K562 (cell line): Measurements from ENCODE around the gene ZBTB43. TPM values are rescaled to one million over a fixed set of nuclear protein-coding genes. Genes with fewer than 3 reads are reported as not detected.

Source experiments
- ATAC-seq: fragments of 200-7000 bp; cut with Tn5 transposase; 3 replicates; pipeline ENCODE4 v1.9.1; 2020; ENCODE audit warnings: moderate library complexity
- BruUV-seq: library from RNA; stranded (reverse); fragments of 400-500 nt; replicated peaks from 2 replicates; lab custom pipeline; 2021; lab: Mats Ljungman, UMichigan
- CTCF ChIA-PET: fragments of 300-600 bp; formaldehyde crosslinking; extraction: SDS; loops from one replicate; lab custom pipeline; 2021; ENCODE audit warnings: low intra/inter-chr PET ratio; lab: Yijun Ruan, JAX
- POLR2A ChIA-PET: fragments of 300-600, 350-650 bp; sonication (Branson Sonifier 250); formaldehyde crosslinking; extraction: SDS; loops from one replicate; lab custom pipeline; 2021; ENCODE audit warnings: antibody characterized with exemption, inconsistent platforms; lab: Yijun Ruan, JAX
- DNase-seq, 4 experiments: peaks; one replicate each; pipeline versions ENCODE4 v3.0.0 to v3.0.0-alpha.2; 2011 to 2018; ENCODE audit warnings: low spot score in 3 of 4, mixed read lengths in 3 of 4; ENCODE audit errors: extremely low read depth in 1 of 4
- FAIRE-seq: peaks from 2 replicates; lab custom pipeline; 2011; peaks lifted over from hg19 to GRCh38; lab: Jason Lieb, UNC
- H2AFZ ChIP-seq: 2 replicates; pipeline ENCODE4 v1.6.0; 2011; ENCODE audit warnings: low read depth, low read length, control low read depth, inconsistent platforms
- H3K27ac ChIP-seq: fragments of 200-600 bp; 3 replicates; pipeline ENCODE4 v1.8.0; 2011; ENCODE audit warnings: low read depth, mild to moderate bottlenecking, control low read depth, inconsistent platforms, low read length, moderate library complexity, mixed read lengths; ENCODE audit errors: extremely low read depth
- H3K27me3 ChIP-seq, 2 experiments: fragments of 300-600 bp in 1 of 2; 2 replicates in 1 of 2; 3 replicates in 1 of 2; pipeline versions ENCODE4 v1.6.0 to v1.8.0; 2011; ENCODE audit warnings: inconsistent platforms in 2 of 2, low read length in 2 of 2, mild to moderate bottlenecking in 1 of 2, mixed read lengths in 1 of 2, moderate library complexity in 1 of 2; ENCODE audit not compliant: control insufficient read depth in 2 of 2, insufficient read depth in 2 of 2
- H3K36me3 ChIP-seq: fragments of 300-600 bp; 3 replicates; pipeline ENCODE4 v1.8.0; 2011; ENCODE audit warnings: mild to moderate bottlenecking, low read length, inconsistent platforms; ENCODE audit not compliant: control insufficient read depth, insufficient read depth
- H3K4me1 ChIP-seq, 2 experiments: fragments of 200-600 bp in 1 of 2; replicated peaks in 1 of 2; 2 replicates in 1 of 2; 3 replicates in 1 of 2; pipeline versions ENCODE4 v1.5.1 to v1.8.0; 2011; ENCODE audit warnings: inconsistent platforms in 2 of 2, low read length in 2 of 2, mild to moderate bottlenecking in 1 of 2, mixed read lengths in 1 of 2, moderate library complexity in 1 of 2; ENCODE audit not compliant: control insufficient read depth in 2 of 2, insufficient read depth in 2 of 2
- H3K4me2 ChIP-seq: 2 replicates; pipeline ENCODE4 v1.6.1; 2011; ENCODE audit warnings: low read length, control low read depth, inconsistent platforms, mixed read lengths; ENCODE audit not compliant: insufficient read depth
- H3K4me3 ChIP-seq: fragments of 200-600 bp; sonication (generic), shearing (Covaris generic); 2 replicates; pipeline ENCODE4 v1.5.1; 2016; ENCODE audit warnings: control low read depth, inconsistent platforms
- H3K79me2 ChIP-seq: fragments of 200-600 bp; 3 replicates; pipeline ENCODE4 v1.8.0; 2011; ENCODE audit warnings: low read length, inconsistent platforms; ENCODE audit not compliant: control insufficient read depth, insufficient read depth
- H3K9ac ChIP-seq, 2 experiments: 2 replicates each; pipeline versions ENCODE4 v1.6.0 to v1.6.1; 2011; ENCODE audit warnings: low read depth in 2 of 2, low read length in 2 of 2, control low read depth in 1 of 2, inconsistent platforms in 1 of 2, mild to moderate bottlenecking in 1 of 2, mixed read lengths in 1 of 2; ENCODE audit not compliant: insufficient read depth in 1 of 2
- H3K9me1 ChIP-seq: one replicate; pipeline ENCODE4 v1.6.0; 2011; ENCODE audit warnings: inconsistent platforms, mild to moderate bottlenecking, low read length, moderate library complexity; ENCODE audit not compliant: control insufficient read depth, insufficient read depth
- H3K9me3 ChIP-seq: replicated peaks from 2 replicates; pipeline ENCODE4 v1.5.1; 2011; ENCODE audit warnings: low read depth, low read length, inconsistent platforms; ENCODE audit not compliant: control insufficient read depth, insufficient read depth
- H4K20me1 ChIP-seq: replicated peaks from 2 replicates; pipeline ENCODE4 v1.6.1; 2011; ENCODE audit warnings: low read length, inconsistent platforms, mixed read lengths; ENCODE audit not compliant: control insufficient read depth, insufficient read depth
- BCLAF1 ChIP-seq, 2 experiments: fragments of 450-650 bp in 1 of 2; IDR thresholded peaks; 2 replicates each; pipeline ENCODE4 v1.6.1; 2011 to 2017; ENCODE audit warnings: low read depth in 2 of 2, antibody characterized with exemption in 1 of 2, borderline replicate concordance in 1 of 2, low read length in 1 of 2, mild to moderate bottlenecking in 1 of 2, mixed read lengths in 1 of 2; ENCODE audit not compliant: control insufficient read depth in 1 of 2
- CCNT2 ChIP-seq: IDR thresholded peaks from 2 replicates; pipeline ENCODE4 v1.6.1; 2011; ENCODE audit warnings: borderline replicate concordance, low read depth, mild to moderate bottlenecking, moderate library complexity, mixed read lengths, low read length; ENCODE audit not compliant: insufficient read length; ENCODE audit errors: extremely low read depth
- DNMT1 ChIP-seq: fragments of 450-650 bp; IDR thresholded peaks from 2 replicates; pipeline ENCODE4 v1.6.1; 2016; ENCODE audit warnings: antibody characterized with exemption, mild to moderate bottlenecking
- MYC ChIP-seq, 2 experiments: fragments of 250-450 bp in 1 of 2; sonication (Bioruptor Pico) in 1 of 2; IDR thresholded peaks; 2 replicates each; pipeline versions ENCODE4 v1.5.1 to v1.6.1; 2012 to 2021; ENCODE audit warnings: low read depth in 2 of 2, borderline replicate concordance in 1 of 2, improper control_type of control experiment in 1 of 2, low read length in 1 of 2, mild to moderate bottlenecking in 1 of 2, moderate library complexity in 1 of 2
- NR1H2 ChIP-seq: sonication (generic); formaldehyde crosslinking; IDR thresholded peaks from 2 replicates; pipeline ENCODE4 v1.4.0; 2020; ENCODE audit warnings: mild to moderate bottlenecking, missing genetic modification reagents
- PRPF4 ChIP-seq: fragments of 200-400 bp; formaldehyde crosslinking; IDR thresholded peaks from one replicate; pipeline ENCODE4 v1.6.1; 2017; ENCODE audit warnings: low read length, low read depth, mild to moderate bottlenecking; ENCODE audit not compliant: insufficient read depth, poor library complexity, severe bottlenecking
- RBBP5 ChIP-seq: fragments of 200-600 bp; sonication (generic); IDR thresholded peaks from 2 replicates; pipeline ENCODE4 v1.6.1; 2012; ENCODE audit warnings: borderline replicate concordance, mild to moderate bottlenecking, low read length, control low read depth, inconsistent platforms; ENCODE audit not compliant: insufficient read depth, poor library complexity, severe bottlenecking
- SIN3A ChIP-seq, 2 experiments: fragments of 150-350 bp in 1 of 2; IDR thresholded peaks; 2 replicates each; pipeline ENCODE4 v1.6.1; 2011 to 2016; ENCODE audit warnings: borderline replicate concordance in 2 of 2, low read depth in 2 of 2, low read length in 2 of 2, mild to moderate bottlenecking in 2 of 2, moderate library complexity in 2 of 2; ENCODE audit not compliant: control insufficient read depth in 1 of 2
- SIRT6 ChIP-seq: IDR thresholded peaks from one replicate; pipeline ENCODE4 v1.6.1; 2012; ENCODE audit warnings: low read depth, mild to moderate bottlenecking, control low read depth, inconsistent platforms, low read length, moderate library complexity
- TAL1 ChIP-seq: fragments of 450-650 bp; IDR thresholded peaks from 2 replicates; pipeline ENCODE4 v1.6.1; 2016; ENCODE audit warnings: mild to moderate bottlenecking
- ZBTB17 ChIP-seq: fragments of 450-650 bp; formaldehyde crosslinking; IDR thresholded peaks from 2 replicates; pipeline ENCODE4 v1.4.0; 2020; ENCODE audit warnings: mild to moderate bottlenecking
- ZFP36 ChIP-seq: fragments of 150-350 bp; IDR thresholded peaks from 2 replicates; pipeline ENCODE4 v1.6.1; 2018; ENCODE audit warnings: low read length, low read depth; ENCODE audit not compliant: partially characterized antibody
- ZFPM2 ChIP-seq: fragments of 250-450 bp; sonication (Bioruptor Pico); IDR thresholded peaks from 2 replicates; pipeline ENCODE4 v1.5.1; 2022; ENCODE audit warnings: mild to moderate bottlenecking
- WGBS: fragments of 100-300 bp; shearing (Covaris generic); methylation state at CpG from one replicate; pipeline ENCODE4 v1.1.6; 2016; ENCODE audit warnings: low coverage, mixed read lengths; ENCODE audit not compliant: insufficient coverage; ENCODE audit errors: missing lambda C conversion rate; 5-methylcytosine and 5-hydroxymethylcytosine counted together
- in situ Hi-C: fragments of 300-500 bp; cut with MboI; formaldehyde crosslinking; loops from 4 replicates; pipeline ENCODE4 v1.15.0; 2018; ENCODE audit warnings: inconsistent platforms, mixed read lengths
- intact Hi-C: fragments of 100-400 bp; cut with micrococcal nuclease; formaldehyde crosslinking; loops from 2 replicates; pipeline ENCODE4 v1.14.2; 2022
- polyA plus RNA-seq, 8 experiments: library from polyadenylated mRNA; depleted of rRNA in 4 of 8; stranded (reverse) in 5 of 8; unstranded in 3 of 8; fragments of >200 nt; fragmentation: Nextera tagmentation in 2 of 8; fragmentation: Illumina TruSeq in 1 of 8; extraction: Ambion mirVana in 2 of 8; extraction: Trizol in 1 of 8; gene quantifications; 2 replicates each; pipeline versions ENCODE4 v1.2.1 to v1.2.3, GENCODE V29; 2011 to 2014; ENCODE audit warnings: inconsistent platforms in 1 of 8, missing spikeins in 1 of 8
- total RNA-seq, 7 experiments: library from RNA; depleted of rRNA in 6 of 7; stranded (reverse); fragments of >200 nt in 6 of 7; fragmentation: Illumina TruSeq in 2 of 7; extraction: Trizol in 2 of 7; gene quantifications; 2 replicates each; pipeline versions ENCODE4 v1.2.1 to v1.2.3, GENCODE V29; 2011 to 2021; ENCODE audit warnings: low replicate concordance in 1 of 7
- TF ChIP-seq, protein P1 (sequence below): sonication (generic); formaldehyde crosslinking; IDR thresholded peaks from 2 replicates; pipeline ENCODE4 v1.8.1; 2022; ENCODE audit warnings: missing genetic modification reagents

ZBTB43 gene
- total and polyA plus RNA-seq, 9 of the 15 experiments (the other 6 are each of a cell fraction or from before 2014, with no cell fraction given): 3.9 to 17.2 (median 9.1) TPM

DNA sequence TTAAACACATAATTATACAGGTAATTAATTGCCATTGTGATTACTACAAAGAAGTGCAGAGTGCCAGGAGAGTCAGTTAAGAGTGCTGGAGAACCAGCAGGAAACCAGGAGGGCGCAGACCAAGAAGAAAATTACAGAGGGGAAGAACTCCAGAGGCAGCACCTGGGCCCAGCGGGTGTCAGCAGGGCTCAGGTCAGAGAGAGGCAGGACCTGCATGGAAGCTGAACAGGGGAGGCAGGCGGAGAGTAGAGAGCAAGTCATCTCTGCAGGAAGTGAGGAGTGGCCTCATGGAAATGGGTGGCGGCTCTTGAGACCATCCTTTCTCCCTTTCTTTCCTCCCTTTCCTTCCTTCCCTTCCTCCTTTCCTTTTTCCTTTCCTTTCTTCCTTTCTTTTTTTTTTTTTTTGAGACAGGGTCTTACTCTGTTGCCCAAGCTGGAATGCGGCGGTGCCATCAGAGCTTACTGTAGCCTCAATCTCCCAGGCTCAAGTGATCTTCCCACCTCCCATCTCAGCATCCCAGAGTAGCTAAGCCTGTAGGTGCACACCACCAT lies 51.6 kb downstream of the ZBTB43 start (continued):
- TF ChIP-seq, protein P1, sequence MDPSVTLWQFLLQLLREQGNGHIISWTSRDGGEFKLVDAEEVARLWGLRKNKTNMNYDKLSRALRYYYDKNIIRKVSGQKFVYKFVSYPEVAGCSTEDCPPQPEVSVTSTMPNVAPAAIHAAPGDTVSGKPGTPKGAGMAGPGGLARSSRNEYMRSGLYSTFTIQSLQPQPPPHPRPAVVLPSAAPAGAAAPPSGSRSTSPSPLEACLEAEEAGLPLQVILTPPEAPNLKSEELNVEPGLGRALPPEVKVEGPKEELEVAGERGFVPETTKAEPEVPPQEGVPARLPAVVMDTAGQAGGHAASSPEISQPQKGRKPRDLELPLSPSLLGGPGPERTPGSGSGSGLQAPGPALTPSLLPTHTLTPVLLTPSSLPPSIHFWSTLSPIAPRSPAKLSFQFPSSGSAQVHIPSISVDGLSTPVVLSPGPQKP (CRISPR knock-in tag): no peak

DNA sequence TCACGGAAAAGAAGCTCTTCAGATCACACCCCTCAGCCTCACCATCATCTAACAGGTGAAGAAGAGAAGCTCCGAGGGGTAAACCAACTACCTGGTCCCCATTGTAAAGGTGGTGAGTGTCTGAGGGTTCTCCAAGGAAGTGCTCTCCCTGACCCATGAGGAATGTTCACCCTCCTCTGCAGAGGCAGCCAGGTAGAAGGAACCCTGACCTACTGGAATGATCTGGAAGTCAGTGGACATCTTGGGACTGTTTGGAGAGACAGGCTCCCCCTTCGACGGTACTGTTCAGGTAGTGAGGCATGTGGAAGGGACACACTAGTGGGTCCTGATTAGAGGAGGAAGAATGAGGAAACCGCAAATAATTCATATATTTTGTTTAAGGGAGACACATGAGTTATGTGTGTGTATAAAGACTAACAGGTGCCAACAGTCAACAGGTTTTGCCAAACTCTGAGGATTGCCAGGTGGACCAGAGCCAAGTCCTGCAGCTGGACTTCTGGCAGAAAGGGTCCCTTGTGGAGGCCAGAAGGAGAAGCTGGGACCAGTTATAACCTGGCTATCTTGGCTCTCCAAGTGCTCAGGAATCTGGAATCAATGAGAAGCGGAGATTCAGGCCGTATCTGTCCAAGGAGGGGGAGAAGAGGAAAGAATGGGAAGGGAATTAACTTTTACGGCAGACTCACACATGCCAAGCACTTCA lies 52.6 kb downstream of the ZBTB43 start:
- no TSS peak for BruUV-seq
- Histone ChIP-seq H3K4me2 (no peak overlapping the region), H3K27me3 (peaks cover 0 to 1% of the 10 kb centered on the region in 2 experiments; a peak in 2 of 5 replicates), H3K79me2 (peaks cover 17% of the 10 kb centered on the region), H3K9me1 (no peaks in the 10 kb centered on the region)
- CTCF ChIA-PET: no interaction called here
- WGBS: 10% methylated on average over 8 of the region's 8 CpGs
- no peak for TF ChIP-seq DNMT1
- no peak for TF ChIP-seq SIRT6
- no peak for TF ChIP-seq BCLAF1 (IDR thresholded peaks at IDR 0.05; ENCODE audit: borderline replicate concordance in 1 of 2, control insufficient read depth in 1 of 2, low read depth in 2 of 2, low read length in 1 of 2)
- no peak for TF ChIP-seq NR1H2
- no peak for TF ChIP-seq SIN3A (IDR thresholded peaks at IDR 0.05; ENCODE audit: borderline replicate concordance in 2 of 2, control insufficient read depth in 1 of 2, low read depth in 2 of 2, low read length in 2 of 2)
- TF ChIP-seq CCNT2: no peak
- TF ChIP-seq MYC (IDR thresholded peaks at IDR 0.05; ENCODE audit: low read depth, low read length): no peak
- TF ChIP-seq MYC (CRISPR knock-in tag; IDR thresholded peaks at IDR 0.05; ENCODE audit: borderline replicate concordance, low read depth): no peak
- TF ChIP-seq ZFPM2 (CRISPR knock-in tag): no peak
- no peak for TF ChIP-seq PRPF4
- no peak for TF ChIP-seq RBBP5
- no peak for TF ChIP-seq ZBTB17 (CRISPR knock-in tag)
- no peak for TF ChIP-seq ZFP36
- no peak for TF ChIP-seq TAL1
- TF ChIP-seq, all 486 proteins: peak for 0
- intact Hi-C loops (no loop called here), in situ Hi-C loops (no loop called here)
- Histone ChIP-seq H3K4me1 (peaks cover 14 to 20% of the 10 kb centered on the region in 2 experiments; a peak in 4 of 5 replicates), H2AFZ (no peak overlapping the region), H3K9ac (no peak overlapping the region), H3K9me3 (no peaks in the 10 kb centered on the region), H4K20me1 (peaks cover 7% of the 10 kb centered on the region; the same call in 1 of the 2 replicates), H3K27ac (no peak overlapping the region), H3K4me3 (no peak overlapping the region), H3K36me3 (no peaks in the 10 kb centered on the region)
- POLR2A ChIA-PET: interaction anchor here (0.7 to 1.2 kb wide), 5 partner anchors 12 to 29 kb away, joined by 3 to 7 read pairs (median 4); no protein-coding TSS in a partner anchor
- ATAC-seq (no peak), FAIRE-seq (no peak), DNase-seq (no peak)
